GM10248 (cell line): ENCODE data around the gene MIS18BP1.

Source experiments
- CTCF ChIA-PET: fragments of 300-600 bp; sonication (Branson Sonifier 250); formaldehyde crosslinking; extraction: SDS; loops from one replicate; lab custom pipeline; 2021; ENCODE audit warnings: antibody characterized with exemption; lab: Yijun Ruan, JAX
- POLR2A ChIA-PET: fragments of 350-650 bp; sonication (Branson Sonifier 250); formaldehyde crosslinking; extraction: SDS; loops from one replicate; lab custom pipeline; 2020; ENCODE audit warnings: antibody characterized with exemption; lab: Yijun Ruan, JAX
- DNase-seq: peaks from one replicate; pipeline ENCODE4 v3.0.0; 2012; ENCODE audit errors: extremely low spot score
- TF ChIP-seq, protein P1 (sequence below): IDR thresholded peaks from 2 replicates; pipeline ENCODE4 v1.5.1; 2012; ENCODE audit warnings: mild to moderate bottlenecking, low read depth; ENCODE audit errors: extremely low read depth, missing control alignments, control extremely low read depth

Gene MIS18BP1

GRCh38 chr14:45258073-45258472 lies 5.1 kb upstream of the MIS18BP1 start:
- CTCF ChIA-PET = interaction anchor here (1.5 to 5.5 kb wide), 3 partner anchors 11 to 345 kb away, joined by 3 to 28 read pairs (median 25); no protein-coding TSS in a partner anchor
- no peak for DNase-seq
- TF ChIP-seq, protein P1, sequence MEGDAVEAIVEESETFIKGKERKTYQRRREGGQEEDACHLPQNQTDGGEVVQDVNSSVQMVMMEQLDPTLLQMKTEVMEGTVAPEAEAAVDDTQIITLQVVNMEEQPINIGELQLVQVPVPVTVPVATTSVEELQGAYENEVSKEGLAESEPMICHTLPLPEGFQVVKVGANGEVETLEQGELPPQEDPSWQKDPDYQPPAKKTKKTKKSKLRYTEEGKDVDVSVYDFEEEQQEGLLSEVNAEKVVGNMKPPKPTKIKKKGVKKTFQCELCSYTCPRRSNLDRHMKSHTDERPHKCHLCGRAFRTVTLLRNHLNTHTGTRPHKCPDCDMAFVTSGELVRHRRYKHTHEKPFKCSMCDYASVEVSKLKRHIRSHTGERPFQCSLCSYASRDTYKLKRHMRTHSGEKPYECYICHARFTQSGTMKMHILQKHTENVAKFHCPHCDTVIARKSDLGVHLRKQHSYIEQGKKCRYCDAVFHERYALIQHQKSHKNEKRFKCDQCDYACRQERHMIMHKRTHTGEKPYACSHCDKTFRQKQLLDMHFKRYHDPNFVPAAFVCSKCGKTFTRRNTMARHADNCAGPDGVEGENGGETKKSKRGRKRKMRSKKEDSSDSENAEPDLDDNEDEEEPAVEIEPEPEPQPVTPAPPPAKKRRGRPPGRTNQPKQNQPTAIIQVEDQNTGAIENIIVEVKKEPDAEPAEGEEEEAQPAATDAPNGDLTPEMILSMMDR = no peak
- POLR2A ChIA-PET = no interaction called here

DNA sequence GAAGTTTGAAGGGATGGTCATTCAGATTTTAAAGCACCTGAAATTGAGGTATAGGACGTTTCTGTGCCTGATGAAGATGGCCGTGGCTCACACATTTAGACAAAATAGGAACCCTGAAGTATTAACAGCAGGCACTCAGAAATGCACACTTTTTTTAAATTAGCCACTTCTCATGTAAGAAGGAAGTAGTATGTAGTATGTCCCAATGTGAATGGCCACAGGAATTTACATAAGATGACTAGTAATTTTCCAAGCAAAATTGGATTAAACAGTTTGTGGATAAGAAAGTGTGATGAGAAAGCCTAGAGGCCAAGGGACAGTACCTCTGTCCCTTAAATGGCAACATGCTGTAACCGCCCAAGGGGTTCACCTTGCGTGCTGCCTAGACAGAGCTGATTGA lies 1.8 kb upstream of the MIS18BP1 start:
- DNase-seq = no peak
- TF ChIP-seq, protein P1 = no peak
- ChIA-PET POLR2A (no interaction called here), CTCF (interaction anchor here (1.0 to 4.1 kb wide), 4 partner anchors 11 to 408 kb away, joined by 3 to 18 read pairs (median 6); no protein-coding TSS in a partner anchor)

GRCh38 chr14:45253754-45254310 lies 830 bp upstream of the MIS18BP1 start:
- POLR2A ChIA-PET = no interaction called here
- CTCF ChIA-PET = interaction anchor here (0.6 to 4.1 kb wide), 26 partner anchors 9 to 407 kb away, joined by 3 to 18 read pairs (median 4); partner anchors contain the start of genes FKBP3 and KLHL28
- TF ChIP-seq, protein P1 = no peak
- no peak for DNase-seq

DNA sequence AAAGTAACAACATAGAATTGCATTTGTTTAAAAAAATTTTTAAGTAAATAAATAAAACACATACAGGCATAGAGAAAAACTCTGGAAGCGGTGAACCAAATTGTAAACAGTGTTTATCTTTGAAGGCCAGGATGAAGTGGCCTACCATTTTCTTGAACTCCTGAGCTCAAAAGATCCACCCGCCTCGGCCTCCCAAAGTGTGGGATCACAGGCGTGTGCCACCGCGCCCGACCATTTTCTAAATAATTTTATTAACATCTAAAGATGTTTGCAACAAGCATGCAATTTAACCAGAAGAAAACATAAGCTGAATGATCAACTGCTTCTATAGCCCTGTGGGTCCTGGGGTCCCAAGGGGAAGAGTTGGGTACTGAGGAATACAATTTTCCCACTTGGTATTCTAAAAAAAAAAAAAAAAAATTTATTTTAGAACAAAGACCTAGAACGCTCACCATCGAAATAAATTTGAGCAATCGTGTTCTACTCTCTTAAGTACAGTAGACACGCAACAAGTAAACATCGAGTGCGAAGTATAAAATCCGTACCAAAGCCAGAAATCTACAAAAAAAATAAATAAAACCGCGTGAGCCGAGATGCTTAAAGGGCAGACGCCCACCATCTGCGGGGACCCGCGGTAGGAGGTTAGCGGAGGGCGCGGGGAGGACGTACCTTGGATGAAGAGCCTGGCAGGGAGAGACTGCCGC lies 484 bp downstream of the MIS18BP1 start:
- no peak for DNase-seq
- POLR2A ChIA-PET = no interaction called here
- TF ChIP-seq, protein P1 = no peak
- CTCF ChIA-PET = interaction anchor here (0.6 to 4.1 kb wide), 21 partner anchors 8 to 357 kb away, joined by 3 to 18 read pairs (median 4); a partner anchor contains a TSS

GRCh38 chr14:45251912-45252311 lies 1.1 kb downstream of the MIS18BP1 start:
- TF ChIP-seq, protein P1 = no peak
- ChIA-PET CTCF (interaction anchor here (0.7 to 4.1 kb wide), 8 partner anchors 10 to 356 kb away, joined by 3 to 18 read pairs (median 4); no protein-coding TSS in a partner anchor), POLR2A (no interaction called here)
- peak; percentile 73 for DNase-seq

DNA sequence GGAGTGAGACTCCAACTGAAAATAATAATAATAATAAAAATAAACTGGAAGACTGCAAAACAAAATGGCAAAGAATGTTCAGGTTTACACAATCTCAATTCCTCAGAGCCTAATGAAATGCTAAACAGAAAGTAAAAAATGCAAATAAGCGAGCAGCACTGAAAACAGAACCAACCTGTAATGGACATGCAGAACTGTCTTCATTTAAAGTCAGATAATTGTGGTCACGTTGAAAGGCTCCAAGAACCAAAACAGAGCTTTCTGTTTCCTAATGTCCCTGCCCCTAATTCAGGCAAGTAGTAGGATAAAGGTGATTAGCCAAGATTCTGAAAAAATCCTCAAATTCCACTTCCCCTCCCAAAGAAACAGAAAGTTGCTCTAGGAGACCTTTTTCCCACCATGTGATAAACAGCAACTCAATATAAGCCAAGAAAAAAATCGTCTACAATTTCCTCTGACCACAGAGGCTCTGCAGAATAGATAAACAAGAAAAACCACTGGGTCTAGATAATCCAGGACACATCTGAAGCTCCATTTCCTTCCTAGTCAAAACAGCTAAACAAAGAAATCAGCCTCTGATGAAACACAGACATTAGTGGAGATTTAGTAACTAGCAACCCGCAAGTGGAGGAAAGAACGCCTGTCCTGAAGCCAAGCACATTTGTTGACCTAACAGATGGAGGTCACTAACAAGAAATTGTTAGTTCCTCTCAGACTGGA lies 3.0 kb downstream of the MIS18BP1 start:
- DNase-seq = peak; percentile 33
- POLR2A ChIA-PET = no interaction called here
- TF ChIP-seq, protein P1 = no peak
- CTCF ChIA-PET = interaction anchor here (1.4 to 1.8 kb wide), 2 partner anchors 21 to 92 kb away, joined by 4 read pairs; no protein-coding TSS in a partner anchor
